GM21367 (cell line): ENCODE data around the gene SPOUT1.

Source experiments
- ATAC-seq: cut with Tn5 transposase; IDR thresholded peaks from one replicate; pipeline ENCODE4 v1.9.1; 2021; ENCODE audit not compliant: unreplicated experiment

SPOUT1 gene

DNA sequence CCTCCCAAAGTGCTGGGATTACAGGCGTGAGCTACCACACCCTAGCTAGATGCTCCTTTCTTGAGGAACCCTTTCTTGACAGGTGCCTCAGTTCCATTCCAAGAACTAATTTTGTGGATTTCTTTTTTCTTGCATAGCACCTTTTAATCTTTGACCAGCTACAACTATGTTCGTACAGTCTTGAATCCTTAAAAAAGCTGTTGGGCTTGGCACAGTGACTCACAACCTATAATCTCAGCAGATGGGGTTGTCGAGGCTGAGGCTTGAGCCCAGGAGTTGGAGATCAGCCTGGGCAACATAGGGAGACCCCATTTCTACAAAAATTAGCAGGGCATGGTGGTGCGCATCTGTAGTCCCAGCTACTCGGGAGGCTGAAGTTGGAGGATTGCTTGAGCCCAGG is 56.5 kb downstream of the SPOUT1 start:
- no peak for ATAC-seq

DNA sequence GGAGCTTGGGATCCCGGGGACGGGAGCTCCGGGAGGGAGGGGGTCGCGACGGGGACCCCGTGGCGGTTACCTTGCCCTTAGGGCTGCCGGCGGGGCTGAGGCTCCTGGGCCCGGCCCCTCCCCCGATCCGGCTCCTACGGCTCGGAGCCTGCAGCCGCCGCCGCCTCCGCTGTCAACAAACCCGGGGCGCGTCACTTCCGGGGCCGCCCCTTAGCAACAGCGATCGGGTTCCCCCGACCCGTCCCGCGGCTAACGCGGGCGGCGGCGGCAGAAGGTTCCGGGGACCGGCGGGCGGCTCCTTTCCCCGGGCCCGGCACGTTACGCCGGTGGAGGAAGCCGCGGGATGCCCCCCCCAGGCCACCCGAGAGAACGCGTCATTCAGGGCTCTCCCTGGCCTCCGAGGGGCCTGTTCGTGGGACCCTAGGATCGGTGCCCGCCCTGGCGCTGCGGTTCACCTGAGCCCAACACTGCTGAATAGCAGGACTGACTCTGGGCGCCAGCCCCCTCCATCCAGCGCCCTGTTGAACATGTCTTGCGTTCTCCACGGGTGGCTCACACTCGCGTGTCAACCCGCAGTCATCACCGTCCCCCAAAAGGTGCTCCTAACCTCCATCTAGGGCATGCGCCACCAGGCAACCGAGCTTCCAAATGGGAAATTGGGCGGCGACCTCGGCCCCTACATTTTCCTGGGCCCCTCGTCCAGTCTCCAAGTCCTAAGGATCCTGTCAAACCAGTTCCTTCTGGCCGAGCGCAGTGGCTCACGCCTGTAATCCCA is 57.7 kb downstream of the SPOUT1 start, which contains the start of gene ZER1:
Gene ZER1, minus strand, starts transcription at position 183 of the 775 bp plus-strand sequence. CDS start 16,362 bp downstream, outside the sequence.
- peak; percentile 70 for ATAC-seq

DNA sequence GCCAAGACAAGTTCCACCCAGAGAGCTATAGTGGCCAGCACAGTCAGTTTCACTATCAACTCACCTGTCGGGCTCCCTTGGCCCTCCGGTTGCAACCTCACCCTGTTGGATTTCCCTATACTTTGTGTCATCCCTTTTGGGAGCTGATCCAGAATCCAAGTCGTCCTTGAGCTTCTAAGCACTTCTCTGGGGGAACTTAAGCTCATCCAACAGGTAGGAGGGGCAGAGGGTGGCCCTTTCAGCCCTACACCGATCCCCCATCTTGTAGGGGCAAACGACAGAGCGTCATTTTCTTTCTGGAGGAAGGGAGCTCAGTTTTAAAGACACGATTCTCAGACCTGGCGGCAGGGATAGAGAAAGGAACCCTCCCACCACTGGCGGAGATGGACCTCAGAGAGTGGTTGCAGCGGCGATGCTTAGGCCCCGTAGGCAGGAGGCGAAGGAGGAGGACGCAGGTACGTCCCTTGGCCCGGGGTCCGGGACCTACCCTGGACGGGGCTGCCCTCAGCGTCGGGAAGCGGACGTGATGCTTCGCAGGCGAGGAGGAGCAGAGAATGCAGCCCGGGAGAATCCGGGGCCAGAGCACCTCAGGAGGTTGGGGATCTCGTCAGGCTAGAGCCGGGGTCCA is 58.4 kb downstream of the SPOUT1 start:
- peak; percentile 18 for ATAC-seq

DNA sequence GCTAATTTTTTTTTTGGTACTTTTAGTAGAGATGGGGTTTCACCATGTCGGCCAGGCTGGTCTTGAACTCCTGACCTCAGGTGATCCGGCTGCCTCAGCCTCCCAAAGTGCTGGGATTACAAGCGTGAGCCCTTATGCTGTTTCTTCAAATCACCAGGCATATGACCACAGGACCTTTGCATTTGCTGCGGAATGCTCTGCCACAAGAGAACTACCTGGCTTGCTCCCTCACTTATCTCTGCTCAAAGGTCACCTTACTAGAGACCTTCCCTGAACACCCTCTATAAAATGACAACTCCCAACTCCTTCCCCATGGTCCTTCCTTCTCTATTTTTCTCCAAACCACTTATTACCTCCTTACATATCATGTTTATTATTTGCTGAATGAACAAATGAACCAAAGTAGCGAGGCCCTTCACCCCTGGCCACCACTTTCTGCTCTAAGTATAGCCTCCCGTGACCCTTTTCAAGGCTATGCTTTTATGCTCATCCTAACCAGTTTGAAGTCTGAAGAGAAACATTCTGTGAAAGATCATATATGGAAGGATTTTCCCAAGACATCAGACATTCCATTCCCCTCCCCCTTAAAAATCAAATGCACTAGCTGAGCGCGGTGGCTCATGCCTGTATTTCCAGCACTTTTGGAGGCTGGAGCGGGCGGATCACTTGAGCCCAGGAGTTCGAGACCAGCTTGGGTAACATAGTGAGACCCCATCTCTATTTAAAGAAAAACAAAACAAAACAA is 59.1 kb downstream of the SPOUT1 start:
- no peak for ATAC-seq
